Vagina (tissue), 2 donors: ENCODE data around the gene CREB3L1. TPM values are rescaled to one million over a fixed set of nuclear protein-coding genes. Genes with fewer than 3 reads are reported as not detected.

Experiments used
- DNase-seq, 2 donors: peaks; one replicate each; pipeline ENCODE4 v3.0.0-alpha.2; 2017; ENCODE audit errors: extremely low spot score in 2 of 2
- H3K27ac ChIP-seq: fragments of 200-600 bp; sonication (generic); one replicate; pipeline ENCODE4 v1.5.1; 2019
- H3K27me3 ChIP-seq: fragments of 200-600 bp; sonication (generic); one replicate; pipeline ENCODE4 v1.5.1; 2019
- H3K36me3 ChIP-seq, 2 donors: fragments of 200-600 bp; sonication (generic); one replicate each; pipeline ENCODE4 v1.5.1; 2017 to 2019
- H3K4me1 ChIP-seq: fragments of 200-600 bp; sonication (generic); one replicate; pipeline ENCODE4 v1.5.1; 2019
- H3K4me3 ChIP-seq, 2 donors: fragments of 200-600 bp; sonication (generic); 1 replicate in 1 of 2; 2 replicates in 1 of 2; pipeline ENCODE4 v1.5.1; 2016 to 2019
- H3K9me3 ChIP-seq: fragments of 200-600 bp; sonication (generic); one replicate; pipeline ENCODE4 v1.5.1; 2019
- CTCF ChIP-seq, 3 experiments: fragments of 450-650 bp in 2 of 3; fragments of 200-600 bp in 1 of 3; sonication (generic) in 1 of 3; IDR thresholded peaks; one replicate each; pipeline ENCODE4 v1.5.1; 2017 to 2019; ENCODE audit warnings: antibody characterized with exemption in 3 of 3, mild to moderate bottlenecking in 2 of 3, moderate library complexity in 2 of 3
- POLR2A ChIP-seq, 2 donors: fragments of 450-650 bp; IDR thresholded peaks; one replicate each; pipeline ENCODE4 v1.6.1; 2017; ENCODE audit warnings: antibody characterized with exemption in 2 of 2, mild to moderate bottlenecking in 2 of 2, moderate library complexity in 2 of 2
- POLR2AphosphoS5 ChIP-seq, 2 donors: sonication (generic); formaldehyde crosslinking; IDR thresholded peaks; one replicate each; pipeline ENCODE4 v1.9.0; 2017; ENCODE audit warnings: antibody characterized with exemption in 2 of 2, mild to moderate bottlenecking in 2 of 2, low read depth in 1 of 2; ENCODE audit not compliant: insufficient read depth in 1 of 2
- intact Hi-C: fragments of 100-400 bp; cut with DNase I; formaldehyde crosslinking; loops from one replicate; pipeline ENCODE4 v1.15.1; 2023
- total RNA-seq: library from RNA; depleted of rRNA; stranded (reverse); fragments of >200 nt; gene quantifications from one replicate; pipeline ENCODE4 v1.2.3, GENCODE V29; 2016

The CREB3L1 gene
- total RNA-seq, 1 donor from 2014 or later: 11.8 TPM

GRCh38 chr11:46239801-46240061, 37.7 kb upstream of the CREB3L1 start:
- H3K27me3 ChIP-seq: no peaks in the 10 kb centered on the region
- H3K4me3 ChIP-seq: no peak overlapping the region
- no peaks in the 10 kb centered on the region for H3K9me3 ChIP-seq
- intact Hi-C loops: loop anchor here (2.0 to 5.0 kb wide), 3 partner anchors 38 to 69 kb away; partner anchors contain the start of gene CREB3L1
- peaks cover 34% of the 10 kb centered on the region for H3K4me1 ChIP-seq
- DNase-seq: no peak
- no peaks in the 10 kb centered on the region for H3K36me3 ChIP-seq
- TF ChIP-seq CTCF (IDR thresholded peaks at IDR 0.05): no peak
- no peak for TF ChIP-seq POLR2A (IDR thresholded peaks at IDR 0.05)
- TF ChIP-seq POLR2AphosphoS5 (IDR thresholded peaks at IDR 0.05; ENCODE audit: insufficient read depth in 1 of 2, low read depth in 1 of 2): no peak
- peak overlapping the region; percentile 86 for H3K27ac ChIP-seq

GRCh38 chr11:46240371-46240770, 37.1 kb upstream of the CREB3L1 start:
- Histone ChIP-seq H3K36me3 (no peaks in the 10 kb centered on the region), H3K27ac (no peak overlapping the region), H3K4me1 (peaks cover 34% of the 10 kb centered on the region), H3K4me3 (no peak overlapping the region), H3K9me3 (no peaks in the 10 kb centered on the region), H3K27me3 (no peaks in the 10 kb centered on the region)
- no peak for DNase-seq
- intact Hi-C loops: loop anchor here (5.0 kb wide), 2 partner anchors 37 to 52 kb away; partner anchors contain the start of gene CREB3L1
- TF ChIP-seq POLR2AphosphoS5 (IDR thresholded peaks at IDR 0.05; ENCODE audit: insufficient read depth in 1 of 2, low read depth in 1 of 2): no peak
- TF ChIP-seq CTCF (IDR thresholded peaks at IDR 0.05): no peak
- TF ChIP-seq POLR2A (IDR thresholded peaks at IDR 0.05): no peak

- Histone ChIP-seq H3K36me3 (no peaks in the 10 kb centered on the region), H3K27ac (no peak overlapping the region), H3K27me3 (no peaks in the 10 kb centered on the region), H3K4me1 (peaks cover 34% of the 10 kb centered on the region), H3K4me3 (no peak overlapping the region), H3K9me3 (no peaks in the 10 kb centered on the region)
- DNase-seq: no peak
- intact Hi-C loops: loop anchor here (5.0 kb wide), 2 partner anchors 36 to 51 kb away; partner anchors contain the start of gene CREB3L1
- TF ChIP-seq POLR2A (IDR thresholded peaks at IDR 0.05) (no peak), CTCF (IDR thresholded peaks at IDR 0.05) (no peak), POLR2AphosphoS5 (IDR thresholded peaks at IDR 0.05; ENCODE audit: insufficient read depth in 1 of 2, low read depth in 1 of 2) (no peak)
These were observed 36.6 kb upstream of the CREB3L1 start for GRCh38 chr11:46240861-46241260.

- intact Hi-C loops: loop anchor here (5.0 kb wide), 2 partner anchors 35 to 50 kb away; partner anchors contain the start of gene CREB3L1
- TF ChIP-seq CTCF (IDR thresholded peaks at IDR 0.05): no peak
- Histone ChIP-seq H3K27me3 (no peaks in the 10 kb centered on the region), H3K9me3 (no peaks in the 10 kb centered on the region), H3K4me3 (peak overlapping the region in 1 of 2 donors; percentile 53), H3K27ac (peak overlapping the region; percentile 83), H3K36me3 (no peaks in the 10 kb centered on the region), H3K4me1 (peaks cover 29% of the 10 kb centered on the region)
- no peak for DNase-seq
These were observed 35.2 kb upstream of the CREB3L1 start for GRCh38 chr11:46242041-46242951.
